Kidney epithelial cell (primary cell): ENCODE measurements around the gene CDK17. TPM values are rescaled to one million over a fixed set of nuclear protein-coding genes. Genes with fewer than 3 reads are reported as not detected.
"Not testable (repeated sequence)": the region's sequence is repeated elsewhere in the genome, so short reads cannot be mapped to it uniquely, and the experiment has no call there.

Experiments used
- DNase-seq: peaks from one replicate; pipeline ENCODE4 v3.0.0-alpha.2; 2010; ENCODE audit warnings: low read depth
- H3K27me3 ChIP-seq: 2 replicates; pipeline ENCODE4 v1.6.0; 2011; ENCODE audit warnings: low read length; ENCODE audit not compliant: control insufficient read depth, insufficient read depth
- H3K36me3 ChIP-seq: 2 replicates; pipeline ENCODE4 v1.5.1; 2011; ENCODE audit warnings: low read length; ENCODE audit not compliant: control insufficient read depth, insufficient read depth
- H3K4me3 ChIP-seq: 2 replicates; pipeline ENCODE4 v1.5.1; 2011; ENCODE audit warnings: low read depth, mild to moderate bottlenecking, control low read depth, low read length
- CTCF ChIP-seq: IDR thresholded peaks from 2 replicates; pipeline ENCODE4 v1.5.1; 2011; ENCODE audit warnings: mild to moderate bottlenecking, moderate library complexity, low read length, control low read depth, inconsistent platforms; ENCODE audit not compliant: insufficient read depth, poor library complexity, severe bottlenecking
- total RNA-seq: library from RNA; depleted of rRNA; stranded (reverse); fragments of >200 nt; gene quantifications from 2 replicates; pipeline ENCODE4 v1.2.3, GENCODE V29; 2015

Gene CDK17
- total RNA-seq, 1 donor from 2014 or later: 46.4 TPM

- DNase-seq: no peak
- no peak overlapping the region for H3K4me3 ChIP-seq
- TF ChIP-seq CTCF: no peak
- H3K27me3 ChIP-seq: no peaks in the 10 kb centered on the region
- H3K36me3 ChIP-seq: peaks cover 1% of the 10 kb centered on the region
Observed at GRCh38 chr12:96347130-96347699, 53.0 kb downstream of the CDK17 start.

GRCh38 chr12:96346716-96347115 lies 53.5 kb downstream of the CDK17 start:
- not testable (repeated sequence) for H3K27me3 ChIP-seq, H3K4me3 ChIP-seq, DNase-seq, H3K36me3 ChIP-seq

- no peaks in the 10 kb centered on the region for H3K27me3 ChIP-seq
- TF ChIP-seq CTCF: no peak
- DNase-seq: no peak
- peaks cover 1% of the 10 kb centered on the region for H3K36me3 ChIP-seq
- no peak overlapping the region for H3K4me3 ChIP-seq
Observed at GRCh38 chr12:96344124-96344695, 56.0 kb downstream of the CDK17 start.

GRCh38 chr12:96343347-96343954 lies 56.8 kb downstream of the CDK17 start:
- no peak overlapping the region for H3K4me3 ChIP-seq
- no peak for DNase-seq
- no peak for TF ChIP-seq CTCF
- no peaks in the 10 kb centered on the region for H3K27me3 ChIP-seq
- H3K36me3 ChIP-seq: peaks cover 1% of the 10 kb centered on the region

- H3K27me3 ChIP-seq: not testable (repeated sequence)
Observed at GRCh38 chr12:96339666-96340065, 60.6 kb downstream of the CDK17 start.

GRCh38 chr12:96338852-96339471 lies 61.3 kb downstream of the CDK17 start:
- TF ChIP-seq CTCF: no peak
- Histone ChIP-seq H3K27me3 (no peaks in the 10 kb centered on the region), H3K4me3 (no peak overlapping the region), H3K36me3 (no peaks in the 10 kb centered on the region)
- no peak for DNase-seq

More at GRCh38 chr12:96339666-96340065, 60.6 kb downstream of the CDK17 start:
- not testable (repeated sequence) for H3K4me3 ChIP-seq, H3K36me3 ChIP-seq, DNase-seq
